H9 (cell line): ENCODE results near the gene PROC. TPM values are rescaled to one million over a fixed set of nuclear protein-coding genes. Genes with fewer than 3 reads are reported as not detected.

Source experiments
- DNase-seq: peaks from one replicate; pipeline ENCODE4 v3.0.0-alpha.2; 2017
- H2AFZ ChIP-seq: one replicate; pipeline ENCODE4 v1.6.1; 2013; ENCODE audit warnings: mild to moderate bottlenecking, low read length, control low read depth, moderate library complexity
- H2AK5ac ChIP-seq: 2 replicates; pipeline ENCODE4 v1.6.1; 2013; ENCODE audit warnings: low read length, control low read depth, mixed read lengths; ENCODE audit not compliant: insufficient read length
- H2BK120ac ChIP-seq: one replicate; pipeline ENCODE4 v1.6.1; 2013; ENCODE audit warnings: low read depth, mild to moderate bottlenecking, low read length, control low read depth, inconsistent platforms; ENCODE audit not compliant: poor library complexity, severe bottlenecking
- H2BK12ac ChIP-seq: 2 replicates; pipeline ENCODE4 v1.6.1; 2013; ENCODE audit warnings: low read length, control low read depth, mixed read lengths, low read depth; ENCODE audit not compliant: insufficient read length
- H2BK15ac ChIP-seq: 2 replicates; pipeline ENCODE4 v1.6.1; 2013; ENCODE audit warnings: low read depth, low read length, control low read depth
- H2BK20ac ChIP-seq: one replicate; pipeline ENCODE4 v1.6.1; 2013; ENCODE audit warnings: low read depth, mild to moderate bottlenecking, low read length, control low read depth, inconsistent platforms; ENCODE audit not compliant: poor library complexity, severe bottlenecking
- H2BK5ac ChIP-seq: 2 replicates; pipeline ENCODE4 v1.6.1; 2013; ENCODE audit warnings: low read length, control low read depth, mixed read lengths; ENCODE audit not compliant: insufficient read length
- H3K14ac ChIP-seq: 2 replicates; pipeline ENCODE4 v1.6.1; 2013; ENCODE audit warnings: low read length, control low read depth; ENCODE audit not compliant: insufficient read depth
- H3K18ac ChIP-seq: 2 replicates; pipeline ENCODE4 v1.6.1; 2013; ENCODE audit warnings: low read depth, mild to moderate bottlenecking, mixed read lengths, low read length, control low read depth; ENCODE audit not compliant: insufficient read length
- H3K23ac ChIP-seq: 2 replicates; pipeline ENCODE4 v1.6.1; 2013; ENCODE audit warnings: low read length, control low read depth, mixed read lengths, low read depth; ENCODE audit not compliant: insufficient read length
- H3K23me2 ChIP-seq: 2 replicates; pipeline ENCODE4 v1.6.1; 2013; ENCODE audit warnings: low read depth, mild to moderate bottlenecking, mixed read lengths, low read length, control low read depth; ENCODE audit not compliant: insufficient read length, poor library complexity, severe bottlenecking
- H3K27ac ChIP-seq: 2 replicates; pipeline ENCODE4 v1.5.1; 2013; ENCODE audit warnings: low read length, control low read depth, mixed read lengths, low read depth; ENCODE audit not compliant: insufficient read length
- H3K27me3 ChIP-seq: 2 replicates; pipeline ENCODE4 v1.6.1; 2013; ENCODE audit warnings: low read length, control low read depth, inconsistent platforms; ENCODE audit not compliant: insufficient read depth
- H3K4ac ChIP-seq: 2 replicates; pipeline ENCODE4 v1.6.1; 2013; ENCODE audit warnings: low read depth, mild to moderate bottlenecking, control low read depth, inconsistent platforms, low read length, moderate library complexity
- H3K4me1 ChIP-seq: 2 replicates; pipeline ENCODE4 v1.6.1; 2013; ENCODE audit warnings: low read length, control low read depth, inconsistent platforms; ENCODE audit not compliant: insufficient read depth
- H3K4me2 ChIP-seq: 2 replicates; pipeline ENCODE4 v1.6.1; 2013; ENCODE audit warnings: low read length, control low read depth, mixed read lengths; ENCODE audit not compliant: insufficient read length, insufficient read depth
- H3K56ac ChIP-seq: 2 replicates; pipeline ENCODE4 v1.6.1; 2013; ENCODE audit warnings: low read depth, mild to moderate bottlenecking, mixed read lengths, low read length, control low read depth; ENCODE audit not compliant: insufficient read length
- H3K79me1 ChIP-seq: 2 replicates; pipeline ENCODE4 v1.6.1; 2013; ENCODE audit warnings: low read depth, mild to moderate bottlenecking, moderate library complexity, low read length, control low read depth, inconsistent platforms; ENCODE audit not compliant: insufficient read depth, poor library complexity, severe bottlenecking
- H3K79me2 ChIP-seq: 2 replicates; pipeline ENCODE4 v1.6.1; 2013; ENCODE audit warnings: low read length, control low read depth, inconsistent platforms; ENCODE audit not compliant: insufficient read depth
- H3K9ac ChIP-seq: 2 replicates; pipeline ENCODE4 v1.6.1; 2013; ENCODE audit warnings: low read length, control low read depth, mixed read lengths; ENCODE audit not compliant: insufficient read length; ENCODE audit errors: extremely low read depth
- H3K9me3 ChIP-seq: one replicate; pipeline ENCODE4 v1.6.1; 2013; ENCODE audit warnings: low read depth, low read length, inconsistent platforms; ENCODE audit not compliant: control insufficient read depth
- H3T11ph ChIP-seq: one replicate; pipeline ENCODE4 v1.6.1; 2013; ENCODE audit warnings: mild to moderate bottlenecking, low read length, control low read depth, inconsistent platforms
- H4K20me1 ChIP-seq: one replicate; pipeline ENCODE4 v1.6.1; 2013; ENCODE audit not compliant: control insufficient read depth, insufficient read length, insufficient read depth
- H4K5ac ChIP-seq: 2 replicates; pipeline ENCODE4 v1.6.1; 2013; ENCODE audit warnings: low read depth, mild to moderate bottlenecking, mixed read lengths, low read length, control low read depth; ENCODE audit not compliant: insufficient read length
- H4K8ac ChIP-seq: replicated peaks from 2 replicates; pipeline ENCODE4 v1.6.1; 2013; ENCODE audit warnings: low read length, control low read depth, mixed read lengths, low read depth; ENCODE audit not compliant: insufficient read length
- H4K91ac ChIP-seq: 2 replicates; pipeline ENCODE4 v1.6.1; 2013; ENCODE audit warnings: low read depth, mild to moderate bottlenecking, moderate library complexity, mixed read lengths, low read length, control low read depth; ENCODE audit not compliant: insufficient read length
- H3K27ac Mint-ChIP-seq, 3 experiments: 2 replicates in 2 of 3; 3 replicates in 1 of 3; pipeline ENCODE4 v1.8.0; 2020 to 2021; ENCODE audit warnings: mixed read lengths in 3 of 3, mild to moderate bottlenecking in 1 of 3, moderate library complexity in 1 of 3
- H3K27me3 Mint-ChIP-seq: 2 replicates; pipeline ENCODE4 v1.8.0; 2021; ENCODE audit warnings: low read depth, mild to moderate bottlenecking, moderate library complexity, mixed read lengths
- H3K36me3 Mint-ChIP-seq, 3 experiments: 2 replicates in 2 of 3; 3 replicates in 1 of 3; pipeline ENCODE4 v1.8.0; 2020 to 2021; ENCODE audit warnings: low read depth in 3 of 3, mixed read lengths in 3 of 3; ENCODE audit not compliant: insufficient read depth in 1 of 3
- H3K4me1 Mint-ChIP-seq, 2 experiments: 2 replicates each; pipeline ENCODE4 v1.8.0; 2020; ENCODE audit warnings: mixed read lengths in 2 of 2
- H3K4me3 Mint-ChIP-seq, 2 experiments: 2 replicates in 1 of 2; 3 replicates in 1 of 2; pipeline ENCODE4 v1.8.0; 2020 to 2021; ENCODE audit warnings: mild to moderate bottlenecking in 2 of 2, mixed read lengths in 2 of 2, moderate library complexity in 1 of 2
- H3K9me3 Mint-ChIP-seq, 2 experiments: 2 replicates in 1 of 2; 3 replicates in 1 of 2; pipeline ENCODE4 v1.8.0; 2020; ENCODE audit warnings: mild to moderate bottlenecking in 2 of 2, mixed read lengths in 2 of 2, moderate library complexity in 1 of 2
- CTCF ChIP-seq: fragments of 200-600 bp; sonication (generic); conservative IDR thresholded peaks from 3 replicates; pipeline ENCODE4 v1.8.0; 2021; ENCODE audit warnings: antibody characterized with exemption, mild to moderate bottlenecking
- WGBS: extraction: QIAGEN DNeasy Blood & Tissue Kit; methylation state at CpG from one replicate; pipeline ENCODE4 v1.1.7; 2013; ENCODE audit warnings: missing lambda C conversion rate, low lambda C conversion rate, mixed read lengths; ENCODE audit not compliant: insufficient read length; ENCODE audit errors: extremely low coverage; 5-methylcytosine and 5-hydroxymethylcytosine counted together
- total RNA-seq: library from RNA; stranded (reverse); gene quantifications from 2 replicates; pipeline ENCODE4 v1.2.1, GENCODE V29; 2021

The PROC gene
- total RNA-seq, 1 experiment from 2014 or later: 0.61 TPM

- H2BK120ac ChIP-seq: no peak overlapping the region
- H3K36me3 Mint-ChIP-seq: no peaks in the 10 kb centered on the region
- no peak overlapping the region for H2AK5ac ChIP-seq
- H3K79me1 ChIP-seq: no peaks in the 10 kb centered on the region
- H4K91ac ChIP-seq: no peak overlapping the region
- no peak overlapping the region for H3K56ac ChIP-seq
- no peak overlapping the region for H2AFZ ChIP-seq
- H3K27me3 ChIP-seq: no peaks in the 10 kb centered on the region; the same call in 1 of the 2 replicates
- H3K23ac ChIP-seq: no peak overlapping the region
- peak; percentile 86 for DNase-seq
- no peaks in the 10 kb centered on the region for H3K27me3 Mint-ChIP-seq
- H3K27ac Mint-ChIP-seq: peak overlapping the region in 2 of 3 experiments; percentile 56 to 61; a peak in 4 of 7 replicates
- TF ChIP-seq CTCF: no peak
- no peak overlapping the region for H3K18ac ChIP-seq
- no peak overlapping the region for H2BK15ac ChIP-seq
- no peak overlapping the region for H4K5ac ChIP-seq
- H3K4me3 Mint-ChIP-seq: peak overlapping the region; percentile 72 to 90
- peaks cover 5% of the 10 kb centered on the region; the same call in 1 of the 2 replicates for H3K79me2 ChIP-seq
- WGBS: no CpG with 5 or more reads among the region's 58 CpGs
- peaks cover 4% of the 10 kb centered on the region for H3K23me2 ChIP-seq
- H3K4me2 ChIP-seq: peak overlapping the region; percentile 98
- peaks cover 18 to 22% of the 10 kb centered on the region in 2 experiments for H3K4me1 Mint-ChIP-seq
- H3T11ph ChIP-seq: no peak overlapping the region
- H3K9ac ChIP-seq: peak overlapping the region; percentile 27
- no peak overlapping the region for H2BK12ac ChIP-seq
- no peaks in the 10 kb centered on the region for H3K9me3 ChIP-seq
- 0 out of 2 replicates have a peak overlapping the region, but pooled peaks have one; percentile 95 for H3K14ac ChIP-seq
- no peak overlapping the region for H3K4ac ChIP-seq
- H4K8ac ChIP-seq: no peak overlapping the region
- no peaks in the 10 kb centered on the region for H3K9me3 Mint-ChIP-seq
- H2BK20ac ChIP-seq: no peak overlapping the region
- no peak overlapping the region for H3K27ac ChIP-seq
- no peaks in the 10 kb centered on the region for H4K20me1 ChIP-seq
- H3K4me1 ChIP-seq: 0 out of 2 replicates have a peak, but pooled peaks cover 4% of the 10 kb centered on the region
- no peak overlapping the region for H2BK5ac ChIP-seq
Measured at GRCh38 chr2:127386764-127387654, 31.2 kb upstream of the PROC start.
